Measurements from ENCODE around the gene ADAMTSL1.

DNA sequence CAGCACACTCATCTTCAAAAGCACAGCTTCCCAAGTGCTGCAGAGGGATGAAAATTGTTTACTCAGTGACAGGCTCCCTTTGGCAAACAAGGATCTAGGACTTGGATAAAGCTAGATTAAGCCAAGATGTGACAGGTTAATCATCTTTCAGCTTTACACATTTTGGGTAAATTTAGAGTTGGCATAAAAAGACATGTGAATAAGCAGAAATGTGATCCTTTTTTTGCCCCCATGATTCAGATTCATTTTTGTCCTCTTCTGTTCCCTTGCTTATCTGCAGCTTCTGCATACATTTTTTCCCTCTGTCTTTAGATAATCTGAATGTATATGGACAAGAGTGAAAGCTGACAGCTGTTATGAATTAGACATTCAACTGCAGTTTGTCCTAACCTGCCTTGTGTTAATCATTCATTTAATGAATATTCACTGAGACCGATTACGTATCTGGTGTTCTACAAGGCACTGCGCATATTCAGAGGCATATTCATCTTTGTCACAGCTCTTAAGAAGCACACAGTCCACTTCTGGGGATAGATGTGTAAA lies 19.6 kb downstream of the ADAMTSL1 start:
- TF ChIP-seq, protein P1, sequence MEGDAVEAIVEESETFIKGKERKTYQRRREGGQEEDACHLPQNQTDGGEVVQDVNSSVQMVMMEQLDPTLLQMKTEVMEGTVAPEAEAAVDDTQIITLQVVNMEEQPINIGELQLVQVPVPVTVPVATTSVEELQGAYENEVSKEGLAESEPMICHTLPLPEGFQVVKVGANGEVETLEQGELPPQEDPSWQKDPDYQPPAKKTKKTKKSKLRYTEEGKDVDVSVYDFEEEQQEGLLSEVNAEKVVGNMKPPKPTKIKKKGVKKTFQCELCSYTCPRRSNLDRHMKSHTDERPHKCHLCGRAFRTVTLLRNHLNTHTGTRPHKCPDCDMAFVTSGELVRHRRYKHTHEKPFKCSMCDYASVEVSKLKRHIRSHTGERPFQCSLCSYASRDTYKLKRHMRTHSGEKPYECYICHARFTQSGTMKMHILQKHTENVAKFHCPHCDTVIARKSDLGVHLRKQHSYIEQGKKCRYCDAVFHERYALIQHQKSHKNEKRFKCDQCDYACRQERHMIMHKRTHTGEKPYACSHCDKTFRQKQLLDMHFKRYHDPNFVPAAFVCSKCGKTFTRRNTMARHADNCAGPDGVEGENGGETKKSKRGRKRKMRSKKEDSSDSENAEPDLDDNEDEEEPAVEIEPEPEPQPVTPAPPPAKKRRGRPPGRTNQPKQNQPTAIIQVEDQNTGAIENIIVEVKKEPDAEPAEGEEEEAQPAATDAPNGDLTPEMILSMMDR (IDR thresholded peaks at IDR 0.05): no peak
- no peak for TF ChIP-seq POLR2A (IDR thresholded peaks at IDR 0.05)

All from right lobe of liver (tissue), 4 donors.